ENCODE measurements around the gene LRRN2. TPM values are rescaled to one million over a fixed set of nuclear protein-coding genes. Genes with fewer than 3 reads are reported as not detected.
A peak's percentile ranks its signal among the peaks of the same experiment; 100 is the strongest.

Gene LRRN2
- total and polyA plus RNA-seq, 2 of the 8 experiments (the other 6 are each of a cell fraction or from before 2014, with no cell fraction given) = 1.8 to 2.3 TPM

- FAIRE-seq = peak; percentile 84
- H3K56ac ChIP-seq (replicated peaks; ENCODE audit: insufficient read length, low read depth, low read length) = no peak overlapping the region
- no peak overlapping the region for H3K23ac ChIP-seq (ENCODE audit: insufficient read length)
- no peak overlapping the region for H2AK5ac ChIP-seq (ENCODE audit: low read depth, low read length)
- no peak overlapping the region for H3K18ac ChIP-seq (ENCODE audit: extremely low read depth, low read length)
- WGBS, 2 experiments (ENCODE audit: extremely low coverage in 1 of 2, insufficient coverage in 1 of 2, insufficient read length in 1 of 2, insufficient replicate concordance in 2 of 2, low coverage in 1 of 2, low lambda C conversion rate in 2 of 2, missing lambda C conversion rate in 1 of 2) = 47% methylated on average over 2 of the region's 2 CpGs; no CpG with 5 or more reads in 1 of the 2 experiments
- no peak overlapping the region for H3K4me3 ChIP-seq (ENCODE audit: extremely low read depth in 1 of 4, insufficient read depth in 2 of 4, low read depth in 3 of 4, low read length in 4 of 4)
- peaks cover 6 to 16% (median 11%) of the 10 kb centered on the region in 4 experiments for H3K4me1 ChIP-seq (replicated peaks in 1 of 4; ENCODE audit: control insufficient read depth in 3 of 4, insufficient read depth in 4 of 4, low read length in 3 of 4)
- H2BK12ac ChIP-seq (ENCODE audit: low read depth, low read length) = peak overlapping the region; percentile 94
- peaks cover 0 to 6% (median 0%) of the 10 kb centered on the region in 4 experiments; a peak in 2 of 7 replicates for H3K27me3 ChIP-seq (replicated peaks in 1 of 4; ENCODE audit: control insufficient read depth in 3 of 4, extremely low read depth in 1 of 4, insufficient read depth in 3 of 4, low read length in 3 of 4)
- H3K23me2 ChIP-seq (ENCODE audit: low read depth, low read length) = no peaks in the 10 kb centered on the region; the same call in 1 of the 2 replicates
- no peak overlapping the region for H3K9ac ChIP-seq (replicated peaks in 1 of 4; ENCODE audit: extremely low read depth in 1 of 4, low read depth in 3 of 4, low read length in 3 of 4)
- no peak overlapping the region for H3K4ac ChIP-seq (replicated peaks; ENCODE audit: insufficient read length, low read depth, low read length)
- no peak overlapping the region for H2BK15ac ChIP-seq (ENCODE audit: low read length)
- no peaks in the 10 kb centered on the region for H3K79me2 ChIP-seq (ENCODE audit: control insufficient read depth in 1 of 2, insufficient read depth in 2 of 2, low read length in 2 of 2)
- H3K36me3 ChIP-seq (ENCODE audit: control insufficient read depth in 2 of 4, insufficient read depth in 4 of 4, low read length in 3 of 4) = no peaks in the 10 kb centered on the region
- CTCF ChIA-PET (ENCODE audit: partially characterized antibody) = interaction anchor here (0.6 to 1.2 kb wide), 5 partner anchors 9 to 412 kb away, joined by 3 to 5 read pairs (median 3); no protein-coding TSS in a partner anchor
- H2AFZ ChIP-seq (ENCODE audit: low read length) = no peak overlapping the region
- H2BK20ac ChIP-seq (ENCODE audit: low read length) = no peak overlapping the region
- H3K27ac ChIP-seq (ENCODE audit: low read depth, low read length) = no peak overlapping the region
- H2BK120ac ChIP-seq (replicated peaks; ENCODE audit: low read depth, low read length) = no peak overlapping the region
- H4K91ac ChIP-seq (replicated peaks; ENCODE audit: insufficient read length, low read length) = no peak overlapping the region
- H4K5ac ChIP-seq (ENCODE audit: insufficient read length, low read depth, low read length) = no peak overlapping the region
- no peaks in the 10 kb centered on the region for H3K9me3 ChIP-seq (ENCODE audit: insufficient read depth in 2 of 2, low read depth in 1 of 2, low read length in 1 of 2)
- peak overlapping the region; percentile 20; the same call in 1 of the 2 replicates for H2BK5ac ChIP-seq (ENCODE audit: low read depth, low read length)
- no peak overlapping the region for H3K14ac ChIP-seq (ENCODE audit: insufficient read length)
- H3K79me1 ChIP-seq (ENCODE audit: low read depth, low read length) = no peaks in the 10 kb centered on the region
- POLR2A ChIA-PET (ENCODE audit: partially characterized antibody) = no interaction called here
- H4K20me1 ChIP-seq (replicated peaks in 1 of 2; ENCODE audit: control insufficient read depth in 1 of 2, insufficient read depth in 2 of 2, low read length in 2 of 2) = peaks cover 0 to 2% of the 10 kb centered on the region in 2 experiments
- no peak overlapping the region for H4K8ac ChIP-seq (ENCODE audit: extremely low read depth, insufficient read depth, low read length)
- no peak overlapping the region for H3K4me2 ChIP-seq (ENCODE audit: insufficient read depth in 1 of 2, low read depth in 2 of 2, low read length in 2 of 2)
- DNase-seq (ENCODE audit: low read depth in 1 of 2, low spot score in 2 of 2) = no peak
- TF ChIP-seq SIRT6 (IDR thresholded peaks at IDR 0.05; ENCODE audit: low read length) (no peak), BACH1 (IDR thresholded peaks at IDR 0.05; ENCODE audit: low read length) (peak; percentile 100), HDAC6 (IDR thresholded peaks at IDR 0.05; ENCODE audit: low read depth, low read length) (no peak), MAX (IDR thresholded peaks at IDR 0.05) (peak; percentile 33; the same call in 1 of the 2 replicates), JUND (IDR thresholded peaks at IDR 0.05; ENCODE audit: low read length) (0 out of 2 replicates have a peak, but pooled peaks have one; percentile 31), TEAD4 (IDR thresholded peaks at IDR 0.05; ENCODE audit: low read depth, low read length) (no peak), RXRA (IDR thresholded peaks at IDR 0.05; ENCODE audit: insufficient read depth, low read depth, low read length) (no peak), TAF7 (optimal IDR thresholded peaks at IDR 0.05; ENCODE audit: borderline replicate concordance, low read depth, low read length) (peak; percentile 15), CHD1 (IDR thresholded peaks at IDR 0.05; ENCODE audit: low read depth, low read length) (no peak), HDAC2 (IDR thresholded peaks at IDR 0.05; ENCODE audit: borderline replicate concordance in 1 of 2, low read depth in 2 of 2, low read length in 2 of 2) (no peak), SIN3A (conservative IDR thresholded peaks at IDR 0.05 in 1 of 2, IDR thresholded peaks at IDR 0.05 in 1 of 2; ENCODE audit: low read depth in 1 of 2, low read length in 2 of 2) (peak; percentile 76 to 92; a peak in 2 of 4 replicates), MAFK (IDR thresholded peaks at IDR 0.05; ENCODE audit: low read depth, low read length) (peak; percentile 98)
Observed at GRCh38 chr1:204647114-204647804, 38.3 kb downstream of the LRRN2 start.
